Measurements from ENCODE around the gene NEK8.

GRCh38 chr17:28726226-28726626 is 2.4 kb upstream of the NEK8 start, which contains the start of gene TLCD1:
- TF ChIP-seq CTCF (IDR thresholded peaks at IDR 0.05; ENCODE audit: insufficient read depth, low read length, poor library complexity, severe bottlenecking) (no peak), EZH2phosphoT487 (conservative IDR thresholded peaks at IDR 0.05; ENCODE audit: low read length) (no peak)

Measured in SU-DHL-6 (cell line).